GM19438 (cell line): ENCODE data around the gene AJAP1.

Experiments
- ATAC-seq: cut with Tn5 transposase; IDR thresholded peaks from one replicate; pipeline ENCODE4 v1.9.1; 2021; ENCODE audit warnings: low read depth; ENCODE audit not compliant: unreplicated experiment

The AJAP1 gene

DNA sequence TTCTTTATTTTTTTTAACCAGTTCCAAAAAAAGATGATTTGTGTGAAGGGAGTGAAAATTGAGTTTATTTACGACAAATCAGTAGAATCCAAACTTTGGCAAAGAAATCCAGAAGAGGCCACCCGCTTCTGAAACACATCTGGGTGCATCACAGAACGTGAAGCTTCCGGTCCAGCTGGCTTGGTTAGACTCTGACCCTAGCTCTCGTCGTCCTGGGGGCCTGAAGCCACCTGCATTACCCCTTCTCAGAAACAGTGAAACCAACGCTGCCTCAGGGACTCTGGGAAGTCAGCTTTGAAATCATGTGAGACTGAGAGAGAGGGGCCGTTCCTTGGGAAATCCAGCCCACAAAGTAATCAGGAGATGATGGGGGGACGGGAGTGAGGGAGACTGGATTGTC lies 21.8 kb downstream of the AJAP1 start:
- no peak for ATAC-seq

DNA sequence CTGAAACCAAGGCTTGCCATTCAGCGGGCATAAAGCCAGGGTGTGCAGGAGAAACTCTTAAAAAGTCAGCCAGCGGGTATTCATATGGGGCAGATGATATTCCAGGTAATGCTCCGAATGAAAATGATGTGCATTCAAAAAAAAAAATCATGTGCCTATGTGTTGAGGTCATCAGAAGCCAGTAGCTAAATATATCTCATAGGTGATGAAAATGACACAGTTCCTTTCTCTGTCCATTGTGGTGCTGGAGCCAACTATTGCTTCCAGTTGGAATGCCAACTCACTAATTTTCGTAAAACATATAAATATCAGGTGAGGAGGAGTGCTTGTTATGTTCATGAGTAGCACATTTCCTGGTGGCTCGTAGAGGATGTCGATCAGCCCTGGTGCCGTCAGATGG lies 23.2 kb downstream of the AJAP1 start:
- ATAC-seq: no peak

DNA sequence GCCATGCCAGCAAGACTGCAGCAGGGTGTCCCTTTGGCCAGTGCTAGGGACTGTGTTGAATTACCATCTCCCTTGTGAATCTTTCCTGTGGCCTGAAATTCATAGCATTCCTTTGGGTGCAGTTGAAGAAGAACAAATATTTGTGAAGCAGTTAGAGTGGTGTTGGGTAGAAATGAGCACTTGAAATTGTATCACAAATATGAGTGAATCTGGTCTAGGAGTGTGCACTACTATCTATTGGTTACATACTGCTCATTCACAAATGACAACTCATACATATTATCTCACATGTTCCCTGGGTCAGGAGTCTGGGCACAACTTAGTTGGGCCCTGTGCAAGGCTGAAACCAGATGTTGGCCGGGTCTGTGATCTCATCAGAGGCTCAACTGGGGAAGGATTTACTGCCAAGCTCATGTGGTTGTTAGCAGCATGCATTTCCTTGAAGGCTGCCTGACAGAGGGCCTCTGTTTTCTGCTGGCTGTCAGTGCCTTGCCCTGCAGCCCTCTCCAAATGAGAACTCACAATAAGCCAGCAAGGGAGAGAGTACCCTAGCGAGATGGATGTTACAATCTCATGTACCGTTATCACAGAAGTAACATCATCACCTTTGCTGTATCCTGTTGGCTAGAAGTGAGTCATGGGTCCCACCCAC lies 23.8 kb downstream of the AJAP1 start:
- ATAC-seq: no peak

DNA sequence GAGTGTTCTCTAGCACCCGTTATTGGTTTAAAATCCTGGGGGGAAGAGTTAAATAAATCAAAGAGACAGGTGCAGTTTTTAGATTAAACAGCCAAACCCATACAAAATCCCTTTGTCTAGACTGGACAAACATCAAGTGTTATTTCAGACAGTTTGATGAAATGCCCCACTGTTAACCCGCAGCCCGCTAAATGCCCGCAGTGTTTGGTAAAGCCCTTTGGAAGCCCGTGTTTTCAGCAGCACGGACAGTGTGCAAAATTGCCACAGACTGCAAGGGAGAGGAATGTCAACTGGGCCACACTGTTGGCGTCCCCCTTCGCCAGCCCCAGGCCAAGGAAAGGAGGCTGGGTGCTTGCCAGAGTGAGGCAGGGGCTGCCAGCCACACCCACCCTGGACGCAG lies 26.6 kb downstream of the AJAP1 start:
- no peak for ATAC-seq

DNA sequence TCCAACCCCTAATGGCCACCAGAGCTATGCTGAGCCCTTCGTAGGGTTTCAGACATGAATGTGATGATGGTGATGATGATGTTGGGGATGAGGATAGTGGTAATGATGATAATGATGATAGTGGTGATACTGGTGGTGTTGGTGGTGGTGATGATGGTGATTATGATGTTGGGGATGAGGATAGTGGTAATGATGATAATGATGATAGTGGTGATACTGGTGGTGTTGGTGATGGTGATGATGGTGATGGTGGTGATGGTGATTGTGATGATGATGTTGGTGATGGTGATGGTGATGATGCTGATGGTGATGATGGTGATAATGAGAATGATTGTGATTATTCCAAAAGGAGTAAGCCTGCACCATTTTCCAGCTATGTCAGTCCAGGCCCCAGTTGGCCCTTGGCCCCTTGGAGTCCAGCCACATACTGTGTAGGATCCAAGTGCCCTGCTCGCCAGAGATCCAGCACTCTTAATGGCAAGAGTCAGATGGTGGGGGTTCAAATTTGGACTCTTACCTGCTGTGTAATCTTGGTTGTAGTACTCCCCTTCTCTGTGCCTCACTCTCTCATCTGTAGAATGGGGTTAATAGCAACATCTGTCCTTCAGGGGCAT lies 28.3 kb downstream of the AJAP1 start:
- ATAC-seq: no peak

DNA sequence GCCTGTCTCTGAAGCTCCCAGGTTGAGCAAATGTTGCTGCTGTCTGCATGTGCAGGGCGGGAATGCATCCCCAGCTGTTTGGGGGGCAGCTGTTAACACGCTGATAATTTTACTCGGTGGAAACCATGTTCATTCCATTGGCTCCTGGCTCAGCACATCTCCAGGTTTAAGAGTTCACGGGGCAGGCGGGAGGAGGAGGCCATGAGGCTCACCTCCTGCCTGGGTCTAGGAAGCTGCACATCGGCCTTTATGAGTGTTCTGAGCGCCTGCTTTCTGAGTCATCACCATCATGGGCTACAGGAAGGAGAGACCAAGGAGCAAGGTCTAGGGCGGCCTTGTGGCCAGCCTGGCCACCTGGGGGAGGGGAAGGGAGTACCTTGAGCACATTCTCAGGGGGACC lies 29.7 kb downstream of the AJAP1 start:
- no peak for ATAC-seq

DNA sequence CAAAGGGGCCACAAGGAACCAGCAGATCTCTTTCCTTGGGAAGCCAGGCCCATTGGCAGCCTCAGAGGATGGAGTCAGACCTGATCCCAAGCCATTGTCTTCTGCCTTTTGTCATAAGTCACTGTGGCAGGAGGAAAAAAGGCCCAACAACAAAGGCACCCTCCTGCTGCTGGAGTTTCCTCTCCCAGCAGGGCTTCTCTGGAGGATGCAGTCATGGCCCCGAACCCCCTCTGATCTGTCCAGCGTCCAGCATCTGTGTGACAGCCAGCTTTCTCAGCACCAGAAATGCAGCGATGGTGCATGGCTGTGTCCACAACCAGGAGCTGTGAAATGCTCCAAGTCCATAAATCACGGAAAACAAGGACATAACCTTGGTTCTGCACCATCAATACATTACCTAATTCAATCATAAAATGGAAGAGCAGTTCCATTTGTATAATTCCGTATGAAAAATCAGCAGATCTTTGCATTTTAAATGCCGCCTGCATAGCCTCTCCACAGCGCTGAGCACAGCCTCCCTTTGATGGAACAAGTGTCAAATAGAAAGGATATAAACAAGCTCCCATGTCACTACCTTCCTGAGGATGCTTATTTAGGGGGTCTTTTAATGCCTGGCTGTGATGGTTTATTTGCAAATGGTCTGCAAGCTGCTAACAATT lies 30.6 kb downstream of the AJAP1 start:
- no peak for ATAC-seq

DNA sequence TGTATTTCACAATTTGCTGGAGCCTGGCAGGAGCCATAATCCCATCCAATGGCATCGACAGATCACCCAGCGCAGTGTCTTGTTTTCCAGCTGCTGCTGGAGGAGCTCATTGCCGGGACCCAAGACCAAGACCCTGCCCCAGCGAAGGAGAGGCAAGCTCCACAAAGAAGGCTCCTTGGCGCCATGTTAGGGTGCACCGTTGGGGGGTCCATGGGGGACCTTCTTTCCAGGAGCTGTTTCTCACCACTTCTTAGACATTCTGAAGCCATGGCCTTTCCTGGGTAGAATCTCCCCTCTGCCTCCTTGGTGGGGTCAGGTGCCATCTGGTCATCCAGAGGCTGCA lies 31.1 kb downstream of the AJAP1 start:
- no peak for ATAC-seq

DNA sequence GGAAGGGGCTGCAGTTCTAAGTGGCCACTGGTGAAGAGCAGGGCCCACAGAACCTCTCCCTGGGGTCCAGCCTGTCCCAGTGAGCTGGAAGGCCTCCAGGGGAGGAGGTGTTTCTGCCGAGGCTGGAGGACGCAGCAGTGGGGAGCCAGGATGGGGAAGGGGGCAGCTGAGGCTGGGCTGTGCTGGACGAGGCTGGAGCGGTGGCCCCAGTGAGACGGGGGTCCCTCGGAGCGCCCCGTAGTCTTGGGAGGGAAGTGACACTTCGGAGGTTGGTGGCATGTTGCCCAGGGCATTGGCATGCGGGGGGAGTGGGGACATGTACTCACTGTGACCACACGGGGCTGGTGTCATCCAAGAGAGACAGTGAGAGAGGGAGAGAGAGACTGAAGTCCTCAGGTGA lies 33.5 kb downstream of the AJAP1 start:
- ATAC-seq: no peak

DNA sequence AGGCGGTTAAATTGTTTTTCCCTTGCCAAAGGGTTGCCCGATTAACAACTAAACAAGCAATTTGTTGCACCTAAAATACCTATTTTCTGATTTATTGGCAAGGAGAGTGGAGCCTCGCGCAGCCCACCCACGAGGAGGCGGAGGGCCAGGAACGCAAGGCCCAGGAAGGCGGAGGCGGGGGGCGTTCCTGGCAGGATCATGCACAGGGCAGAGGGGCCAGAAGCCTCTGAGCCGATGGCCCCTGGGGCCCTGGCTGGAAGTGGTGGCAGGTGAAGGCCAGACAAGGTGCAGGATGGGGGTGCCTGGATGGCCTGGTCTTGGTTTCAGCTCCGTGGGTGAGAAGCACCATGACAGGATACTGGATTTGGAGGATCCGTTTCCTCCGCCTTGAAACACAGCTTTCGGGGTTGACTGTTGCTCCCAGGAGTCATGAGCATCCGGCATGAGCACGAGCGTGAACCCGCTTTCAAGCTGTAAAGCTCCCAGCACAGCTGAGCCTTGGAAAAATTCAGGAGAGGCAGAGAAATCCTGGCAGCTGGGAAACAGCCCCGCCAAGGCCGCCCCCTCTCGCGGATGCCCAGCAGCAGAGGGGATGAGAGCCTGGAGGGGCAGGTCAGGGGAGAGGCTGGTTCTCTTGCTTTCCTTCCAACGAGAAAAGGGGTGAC lies 35.0 kb downstream of the AJAP1 start:
- no peak for ATAC-seq

DNA sequence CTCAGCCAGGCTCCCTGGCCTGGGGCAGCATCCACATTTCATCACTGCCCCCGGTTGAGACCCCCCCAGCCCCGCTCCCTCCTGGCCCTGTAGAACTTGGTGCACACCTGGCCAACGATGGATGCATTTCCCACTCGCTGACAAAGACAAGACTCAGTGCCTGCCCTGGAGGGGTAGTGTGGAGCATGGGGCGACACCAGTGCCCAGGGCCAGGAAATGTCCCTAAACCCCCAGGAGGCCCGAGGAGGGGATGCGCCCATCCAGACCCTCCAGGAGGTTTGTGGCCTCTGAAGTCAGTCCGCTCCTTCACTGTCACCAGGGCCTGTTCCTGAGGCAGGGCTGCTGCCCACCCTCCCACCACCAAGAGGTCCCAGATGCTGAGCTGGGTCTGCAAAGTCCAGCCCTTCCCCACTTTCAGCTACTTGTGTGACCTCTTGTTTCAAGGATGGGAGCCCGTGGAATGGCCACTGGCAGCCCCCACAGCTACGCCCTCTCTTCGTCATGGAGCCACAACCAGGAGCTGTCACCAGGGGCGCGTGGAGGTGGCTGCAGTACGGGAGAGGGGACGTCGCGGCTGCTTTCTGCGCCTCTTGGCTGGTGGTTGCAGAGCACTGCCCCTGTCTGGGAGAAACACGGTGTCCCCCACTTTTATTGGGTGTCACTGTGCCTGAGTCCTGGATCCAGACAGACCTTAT lies 35.7 kb downstream of the AJAP1 start:
- ATAC-seq: no peak

DNA sequence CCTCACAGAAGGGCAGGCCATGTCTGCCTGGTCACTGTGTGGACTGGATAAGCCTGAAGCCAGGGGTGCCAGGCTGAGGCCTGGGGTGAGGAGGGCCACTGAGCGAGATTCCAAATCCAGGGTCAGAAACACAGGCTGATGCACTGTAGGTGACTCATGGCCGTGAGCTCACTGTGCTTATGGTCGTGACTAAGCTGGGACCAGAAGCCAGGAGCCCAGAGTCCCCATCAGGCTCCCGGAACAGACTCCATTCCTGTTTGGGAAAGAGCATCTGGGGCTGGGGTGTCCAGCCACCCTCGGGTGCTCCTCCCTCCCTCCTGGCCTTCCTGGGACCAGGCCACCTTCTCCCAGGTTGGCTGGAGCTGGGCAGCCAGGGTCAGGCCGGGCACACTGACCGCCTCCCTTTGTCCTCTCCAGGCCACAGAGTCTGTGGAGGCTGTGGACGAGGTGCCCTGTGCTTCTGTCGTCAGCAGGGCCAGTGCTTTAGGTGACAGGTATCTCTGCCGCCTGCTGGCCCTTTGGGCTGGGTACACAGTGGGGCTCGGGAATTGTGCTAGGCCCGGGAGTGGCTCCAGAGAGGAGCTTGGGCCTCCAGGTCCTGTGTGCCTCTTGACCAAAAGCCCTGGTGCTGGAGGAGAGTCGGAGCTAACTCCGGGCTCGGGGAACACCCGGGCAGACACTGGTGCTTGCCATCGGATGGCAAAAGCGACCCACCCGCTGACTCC lies 36.7 kb downstream of the AJAP1 start:
- ATAC-seq: no peak

DNA sequence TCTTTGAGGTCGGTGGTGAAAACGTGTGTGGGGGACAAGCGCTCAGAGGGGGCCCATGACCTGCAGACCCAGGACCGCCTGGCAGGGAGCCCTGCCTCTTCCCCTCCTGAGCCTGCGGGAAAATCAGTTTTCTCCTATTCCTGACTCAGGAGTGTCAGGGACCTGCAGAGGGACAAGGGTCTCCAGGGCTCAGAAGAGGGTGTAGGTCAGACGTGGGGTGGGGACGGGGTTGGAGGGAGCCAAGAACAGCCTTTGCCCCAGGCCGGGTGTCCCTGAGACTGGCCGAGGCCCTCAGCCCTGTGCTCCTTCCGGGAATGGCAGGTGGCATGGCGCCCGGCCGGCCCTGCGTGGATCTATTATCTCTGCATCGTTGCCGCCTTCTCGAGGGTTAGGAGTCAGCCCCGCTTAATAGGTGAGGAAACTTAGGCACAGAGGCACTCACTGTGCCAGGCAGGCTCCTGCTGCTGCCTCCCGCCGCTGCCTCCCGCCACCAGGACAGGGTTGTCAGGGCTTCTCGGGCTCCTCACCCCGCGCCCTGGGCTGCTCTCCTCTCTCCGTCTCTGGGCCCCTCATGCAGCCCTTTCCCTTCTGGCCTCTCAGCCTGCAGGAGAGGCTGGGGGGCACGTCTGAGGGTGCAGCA lies 37.5 kb downstream of the AJAP1 start:
- no peak for ATAC-seq

DNA sequence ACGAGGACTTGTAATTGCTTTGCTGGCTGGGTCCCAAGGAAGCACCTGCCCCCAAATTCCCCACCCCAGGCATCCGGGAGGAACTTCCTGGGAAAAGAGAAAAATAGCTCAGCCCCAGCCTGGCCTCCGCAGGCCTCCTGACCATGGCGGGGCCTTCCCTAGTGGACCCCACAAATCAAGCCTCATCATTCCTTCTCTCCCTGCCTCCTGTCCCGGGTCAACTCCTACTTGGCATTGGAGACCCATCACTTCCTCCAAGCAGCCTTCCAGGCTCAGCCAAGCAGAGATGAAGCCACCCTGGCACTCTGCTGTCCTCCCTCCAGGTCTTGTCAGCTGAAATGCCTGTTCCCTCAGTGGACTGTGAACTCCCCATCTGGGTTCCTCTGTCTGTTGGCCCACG lies 38.0 kb downstream of the AJAP1 start:
- ATAC-seq: no peak

DNA sequence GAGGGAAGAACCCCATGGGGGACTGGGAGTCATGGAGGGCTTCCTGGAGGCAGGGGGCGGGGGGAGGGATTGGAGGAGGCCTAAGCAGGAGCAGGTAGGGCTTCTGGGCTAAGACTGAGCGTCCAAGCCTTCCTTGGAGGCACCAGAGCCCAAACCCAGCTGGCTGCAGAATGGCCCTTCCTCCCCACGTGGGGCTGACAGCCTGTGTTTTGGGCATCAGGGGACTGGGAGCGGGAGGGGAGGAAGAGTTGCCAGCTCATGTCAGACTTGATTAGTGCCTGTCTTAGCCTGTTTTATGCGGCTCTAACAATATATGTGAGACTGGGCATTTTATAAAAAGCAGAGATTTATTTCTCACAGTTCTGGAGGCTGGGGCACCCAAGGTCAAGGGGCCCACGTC lies 38.9 kb downstream of the AJAP1 start:
- ATAC-seq: no peak

DNA sequence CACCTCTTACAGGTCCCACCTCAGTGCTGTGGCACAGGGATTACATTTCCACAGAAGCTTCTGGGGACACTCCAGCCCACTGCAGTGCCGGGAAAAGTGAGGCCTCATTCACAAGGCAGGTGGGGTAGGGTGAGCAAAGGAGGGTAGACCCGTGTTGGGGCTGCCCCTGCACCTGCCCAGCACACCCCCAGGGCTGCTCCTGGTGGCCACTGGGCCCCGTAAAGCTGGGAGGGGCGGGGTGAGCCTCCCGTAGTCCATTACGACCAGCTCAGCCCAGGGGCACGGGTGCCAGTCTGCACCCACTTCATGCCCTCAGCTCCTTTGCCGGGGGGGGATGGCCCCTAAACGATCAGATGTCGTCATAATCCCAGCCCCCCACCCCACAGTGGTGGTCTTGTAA lies 39.5 kb downstream of the AJAP1 start:
- ATAC-seq: no peak

DNA sequence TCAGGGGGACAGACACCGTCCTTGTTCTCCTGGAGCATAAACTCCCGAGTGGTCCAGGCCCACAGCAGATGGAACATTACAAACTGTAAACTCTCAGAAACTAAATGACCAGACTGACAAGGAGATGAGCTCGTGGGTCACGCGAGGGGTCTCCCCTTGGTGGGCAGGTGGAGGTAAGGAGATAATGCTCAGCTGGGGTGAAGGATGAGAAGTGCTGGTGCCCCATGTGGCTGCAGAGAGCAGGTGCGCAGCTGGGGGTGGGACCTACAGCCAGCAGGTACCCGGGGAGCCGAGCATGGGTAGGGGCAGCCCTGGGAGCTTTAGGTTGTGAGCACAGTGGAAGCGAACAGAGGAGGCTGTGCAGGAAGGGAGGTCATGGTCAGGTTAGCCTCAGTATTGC lies 40.1 kb downstream of the AJAP1 start:
- ATAC-seq: no peak

DNA sequence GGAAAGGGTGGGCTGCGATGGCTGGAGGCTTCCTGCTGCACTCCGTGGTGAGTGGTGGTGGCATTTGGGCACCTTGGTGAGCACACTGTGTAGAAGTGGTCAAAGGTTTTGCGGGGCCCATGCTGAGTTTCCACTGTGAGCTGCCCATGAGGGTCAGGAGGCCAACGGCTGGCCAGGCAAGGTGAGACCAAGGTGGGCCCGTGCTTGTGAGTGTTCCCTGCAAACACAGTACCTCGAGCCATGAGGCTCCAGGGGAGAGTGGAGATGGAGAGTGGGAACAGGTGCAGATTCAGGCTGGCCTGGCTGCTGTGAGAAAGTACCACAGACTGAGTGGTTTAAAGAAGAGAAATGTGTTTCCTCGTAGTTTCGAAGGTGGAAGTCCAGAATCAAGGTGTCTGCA lies 40.8 kb downstream of the AJAP1 start:
- no peak for ATAC-seq

DNA sequence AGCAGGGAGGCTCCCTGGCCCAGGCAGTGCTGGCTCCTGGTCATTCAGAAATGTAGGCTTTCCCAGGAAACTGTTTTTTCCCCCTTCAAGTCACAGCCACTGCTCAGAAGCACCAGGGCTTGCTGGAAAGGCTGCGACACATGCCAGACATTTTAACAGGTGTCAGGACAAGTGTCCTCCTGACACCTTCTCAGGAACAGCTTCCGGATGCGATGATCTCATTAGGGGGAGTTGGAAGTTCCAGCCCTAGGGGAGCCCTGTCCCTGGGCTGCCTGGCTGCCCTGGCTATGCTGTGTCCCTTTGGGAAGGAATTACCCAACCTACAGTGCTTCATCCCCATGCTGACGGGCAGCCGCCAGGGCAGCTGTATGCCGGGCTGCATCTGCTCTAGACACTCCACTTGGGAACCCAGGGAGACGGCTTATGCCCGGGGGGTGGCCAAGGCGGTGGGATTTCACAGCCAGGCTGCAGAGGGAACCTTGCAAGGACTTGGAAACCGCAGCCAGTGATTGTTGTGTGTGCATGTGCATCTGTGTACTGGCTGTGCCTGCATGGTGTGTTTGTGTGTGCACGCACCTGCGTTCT lies 41.8 kb downstream of the AJAP1 start:
- no peak for ATAC-seq

DNA sequence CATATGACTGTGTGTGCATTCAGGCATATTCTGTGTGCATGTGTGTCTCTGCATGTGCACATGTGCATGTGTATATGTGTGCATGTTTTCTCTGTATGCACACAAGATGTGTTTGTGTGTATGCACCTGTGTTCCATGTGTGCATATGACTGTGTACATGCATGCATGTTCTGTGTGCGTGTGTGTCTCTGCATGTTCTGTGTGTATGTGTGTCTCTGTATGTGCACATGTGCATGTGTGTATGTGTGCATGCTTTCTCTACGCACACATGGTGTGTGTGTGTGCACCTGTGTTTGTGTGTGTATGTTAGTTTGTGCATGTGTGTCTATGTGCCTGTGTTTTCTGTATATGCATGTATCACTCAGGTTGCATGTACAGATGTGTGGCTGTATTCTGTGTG lies 42.3 kb downstream of the AJAP1 start:
- no peak for ATAC-seq
